DOHH2 (cell line): ENCODE measurements around the gene GUK1.

Experiments
- H3F3A ChIP-seq: fragments of 200-600 bp; sonication (generic), shearing (Covaris generic); 2 replicates; pipeline ENCODE4 v1.6.0; 2016; ENCODE audit warnings: antibody characterized with exemption, mild to moderate bottlenecking; ENCODE audit not compliant: control insufficient read depth, insufficient read depth
- H3K27ac ChIP-seq: fragments of 200-600 bp; sonication (generic); 2 replicates; pipeline ENCODE4 v1.5.1; 2014; ENCODE audit warnings: low read depth, mild to moderate bottlenecking, low read length, moderate library complexity
- H3K27me3 ChIP-seq: fragments of 200-600 bp; sonication (generic); 2 replicates; pipeline ENCODE4 v1.6.1; 2014; ENCODE audit warnings: mild to moderate bottlenecking, low read length, mixed read lengths; ENCODE audit not compliant: control insufficient read depth
- H3K36me3 ChIP-seq: fragments of 200-600 bp; sonication (generic); 2 replicates; pipeline ENCODE4 v1.6.1; 2014; ENCODE audit warnings: mild to moderate bottlenecking, low read length, moderate library complexity, mixed read lengths; ENCODE audit not compliant: control insufficient read depth
- H3K4me1 ChIP-seq: fragments of 200-600 bp; sonication (generic); 2 replicates; pipeline ENCODE4 v1.6.1; 2014; ENCODE audit warnings: mild to moderate bottlenecking, low read length, mixed read lengths; ENCODE audit not compliant: control insufficient read depth
- H3K4me2 ChIP-seq: fragments of 200-600 bp; sonication (generic); 2 replicates; pipeline ENCODE4 v1.6.0; 2014; ENCODE audit warnings: mild to moderate bottlenecking, low read length, moderate library complexity
- H3K4me3 ChIP-seq: fragments of 200-600 bp; sonication (generic); 2 replicates; pipeline ENCODE4 v1.5.1; 2014; ENCODE audit warnings: mild to moderate bottlenecking, low read length, mixed read lengths
- H3K79me2 ChIP-seq: fragments of 200-600 bp; sonication (generic); 2 replicates; pipeline ENCODE4 v1.6.1; 2014; ENCODE audit warnings: mild to moderate bottlenecking, low read length, mixed read lengths; ENCODE audit not compliant: control insufficient read depth
- H3K9me2 ChIP-seq: fragments of 200-600 bp; sonication (generic); replicated peaks from 2 replicates; pipeline ENCODE4 v1.6.1; 2014; ENCODE audit warnings: mild to moderate bottlenecking, low read length, mixed read lengths; ENCODE audit not compliant: control insufficient read depth
- H3K9me3 ChIP-seq: fragments of 200-600 bp; sonication (generic); 2 replicates; pipeline ENCODE4 v1.6.1; 2014; ENCODE audit warnings: antibody characterized with exemption, low read length, mixed read lengths; ENCODE audit not compliant: control insufficient read depth, insufficient read depth
- H4K20me1 ChIP-seq: fragments of 200-600 bp; sonication (generic); 2 replicates; pipeline ENCODE4 v1.6.0; 2014; ENCODE audit warnings: low read depth, mild to moderate bottlenecking, antibody characterized with exemption, low read length, moderate library complexity; ENCODE audit not compliant: control insufficient read depth, insufficient read depth
- CTCF ChIP-seq: fragments of 200-600 bp; sonication (generic); IDR thresholded peaks from one replicate; pipeline ENCODE4 v1.5.1; 2014; ENCODE audit warnings: antibody characterized with exemption, mild to moderate bottlenecking, low read depth, low read length; ENCODE audit not compliant: poor library complexity, severe bottlenecking
- EZH2phosphoT487 ChIP-seq: fragments of 200-600 bp; sonication (generic); IDR thresholded peaks from 2 replicates; pipeline ENCODE4 v1.6.1; 2017; ENCODE audit warnings: borderline replicate concordance, mild to moderate bottlenecking, antibody characterized with exemption, low read length, moderate library complexity, mixed read lengths

The GUK1 gene

GRCh38 chr1:228145463-228146416 is 5.7 kb downstream of the GUK1 start:
- Histone ChIP-seq H3K27me3 (no peaks in the 10 kb centered on the region), H3K36me3 (peaks cover 17% of the 10 kb centered on the region), H3K4me1 (peaks cover 35% of the 10 kb centered on the region), H3K79me2 (peaks cover 58% of the 10 kb centered on the region), H3K4me2 (no peak overlapping the region), H4K20me1 (peaks cover 15% of the 10 kb centered on the region; the same call in 1 of the 2 replicates), H3K27ac (no peak overlapping the region), H3F3A (no peaks in the 10 kb centered on the region), H3K4me3 (no peak overlapping the region), H3K9me2 (no peaks in the 10 kb centered on the region), H3K9me3 (no peaks in the 10 kb centered on the region)
- TF ChIP-seq CTCF (no peak), EZH2phosphoT487 (no peak)

DNA sequence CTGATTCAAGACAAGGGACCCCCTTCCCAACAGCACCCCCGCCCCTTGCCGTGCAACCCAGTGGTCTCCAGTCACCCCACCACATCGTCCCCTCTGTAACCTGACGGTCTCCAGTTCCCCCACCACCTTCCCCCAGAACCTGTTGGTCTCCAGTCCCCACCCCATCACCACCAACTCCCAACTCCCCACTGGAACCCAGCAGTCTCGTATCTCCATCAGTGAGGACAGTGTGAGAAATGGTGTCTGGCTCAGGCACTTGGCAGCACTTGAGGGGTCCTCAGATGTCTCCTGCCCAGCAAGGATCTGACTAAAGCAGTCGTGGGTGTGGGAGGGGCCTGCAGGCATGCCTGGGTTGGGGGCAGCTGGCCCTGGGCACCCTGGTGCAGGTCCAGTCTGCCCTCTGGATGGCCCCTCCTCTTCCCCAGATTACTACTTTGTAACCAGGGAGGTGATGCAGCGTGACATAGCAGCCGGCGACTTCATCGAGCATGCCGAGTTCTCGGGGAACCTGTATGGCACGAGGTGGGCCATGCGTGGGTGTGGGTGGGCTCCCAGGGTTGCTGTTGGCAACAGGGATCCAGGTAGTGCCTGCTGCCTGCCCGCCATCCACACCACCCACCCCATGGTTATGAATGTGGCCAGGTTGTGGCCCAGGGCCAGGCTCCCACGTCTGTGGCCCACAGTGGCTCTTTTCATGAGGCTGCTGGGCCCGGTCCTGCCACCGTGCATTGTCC is 6.5 kb downstream of the GUK1 start:
- Histone ChIP-seq H4K20me1 (peaks cover 7% of the 10 kb centered on the region; the same call in 1 of the 2 replicates), H3K9me3 (no peaks in the 10 kb centered on the region), H3K79me2 (peaks cover 49% of the 10 kb centered on the region), H3K4me1 (peaks cover 28% of the 10 kb centered on the region), H3K36me3 (peaks cover 13% of the 10 kb centered on the region), H3K27ac (no peak overlapping the region), H3K4me2 (no peak overlapping the region), H3F3A (no peaks in the 10 kb centered on the region), H3K9me2 (no peaks in the 10 kb centered on the region), H3K27me3 (no peaks in the 10 kb centered on the region), H3K4me3 (no peak overlapping the region)
- no peak for TF ChIP-seq EZH2phosphoT487
- no peak for TF ChIP-seq CTCF

- Histone ChIP-seq H3K36me3 (peaks cover 6% of the 10 kb centered on the region), H3K9me3 (no peaks in the 10 kb centered on the region), H3K4me1 (peaks cover 22% of the 10 kb centered on the region), H3K27me3 (no peaks in the 10 kb centered on the region), H3K4me3 (no peak overlapping the region), H3K79me2 (peaks cover 43% of the 10 kb centered on the region), H3K4me2 (no peak overlapping the region), H3K27ac (no peak overlapping the region), H3K9me2 (no peaks in the 10 kb centered on the region), H4K20me1 (0 out of 2 replicates have a peak, but pooled peaks cover 4% of the 10 kb centered on the region), H3F3A (no peaks in the 10 kb centered on the region)
- no peak for TF ChIP-seq EZH2phosphoT487
- TF ChIP-seq CTCF: no peak
Observed at GRCh38 chr1:228147151-228147693, 7.1 kb downstream of the GUK1 start.
